Measurements from ENCODE around the gene RPS23.

RPS23 gene

DNA sequence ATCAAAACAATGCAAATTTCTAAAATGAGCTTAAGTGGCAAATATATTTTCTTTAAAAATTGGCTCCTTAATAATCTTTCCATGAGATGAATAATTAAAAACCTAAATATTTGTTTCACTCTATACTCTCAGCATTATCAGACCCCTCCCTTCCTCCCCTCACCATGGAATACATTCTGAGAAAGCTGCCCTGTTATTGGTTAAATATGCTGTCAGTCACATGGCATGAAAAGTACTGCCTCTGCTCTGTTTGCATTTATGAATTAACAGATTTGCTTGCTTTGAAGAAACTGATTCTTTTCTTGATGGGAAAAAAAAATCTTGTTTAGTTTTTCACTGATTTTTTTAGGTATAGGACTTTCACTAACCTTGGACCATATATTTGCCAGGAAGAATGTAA, 17.0 kb upstream of the RPS23 start:
- TF ChIP-seq, protein P1, sequence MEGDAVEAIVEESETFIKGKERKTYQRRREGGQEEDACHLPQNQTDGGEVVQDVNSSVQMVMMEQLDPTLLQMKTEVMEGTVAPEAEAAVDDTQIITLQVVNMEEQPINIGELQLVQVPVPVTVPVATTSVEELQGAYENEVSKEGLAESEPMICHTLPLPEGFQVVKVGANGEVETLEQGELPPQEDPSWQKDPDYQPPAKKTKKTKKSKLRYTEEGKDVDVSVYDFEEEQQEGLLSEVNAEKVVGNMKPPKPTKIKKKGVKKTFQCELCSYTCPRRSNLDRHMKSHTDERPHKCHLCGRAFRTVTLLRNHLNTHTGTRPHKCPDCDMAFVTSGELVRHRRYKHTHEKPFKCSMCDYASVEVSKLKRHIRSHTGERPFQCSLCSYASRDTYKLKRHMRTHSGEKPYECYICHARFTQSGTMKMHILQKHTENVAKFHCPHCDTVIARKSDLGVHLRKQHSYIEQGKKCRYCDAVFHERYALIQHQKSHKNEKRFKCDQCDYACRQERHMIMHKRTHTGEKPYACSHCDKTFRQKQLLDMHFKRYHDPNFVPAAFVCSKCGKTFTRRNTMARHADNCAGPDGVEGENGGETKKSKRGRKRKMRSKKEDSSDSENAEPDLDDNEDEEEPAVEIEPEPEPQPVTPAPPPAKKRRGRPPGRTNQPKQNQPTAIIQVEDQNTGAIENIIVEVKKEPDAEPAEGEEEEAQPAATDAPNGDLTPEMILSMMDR (conservative IDR thresholded peaks at IDR 0.05; ENCODE audit: control insufficient read depth, insufficient read depth, low read depth, low read length): no peak
- peak; percentile 35 for DNase-seq (ENCODE audit: low read depth)

DNA sequence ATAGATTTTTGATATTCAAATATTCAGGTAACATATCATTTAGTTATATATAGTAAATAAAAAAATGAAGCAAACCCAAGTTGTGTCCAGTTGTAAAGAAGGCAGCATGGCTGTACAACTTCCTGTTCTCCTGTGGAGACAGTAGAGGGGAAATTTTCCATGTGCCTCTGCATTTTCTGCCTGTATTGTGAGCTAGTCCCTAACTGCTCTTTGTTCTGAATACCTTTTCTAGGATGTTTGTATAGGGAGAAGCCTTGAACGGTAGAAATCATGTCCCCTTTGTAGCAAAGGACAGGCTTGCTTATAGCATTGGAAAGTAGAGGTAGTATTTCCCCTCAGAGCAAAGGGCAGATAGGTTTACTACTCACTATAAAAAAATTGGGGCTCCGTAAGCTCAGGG, 13.3 kb upstream of the RPS23 start:
- TF ChIP-seq, protein P1 (conservative IDR thresholded peaks at IDR 0.05; ENCODE audit: control insufficient read depth, insufficient read depth, low read depth, low read length): no peak
- no peak overlapping the region for H3K4me3 ChIP-seq (ENCODE audit: control insufficient read depth, low read depth, low read length)
- DNase-seq (ENCODE audit: low read depth): no peak

More for the DNA sequence above, 17.0 kb upstream of the RPS23 start:
- no peak overlapping the region for H3K4me3 ChIP-seq (ENCODE audit: control insufficient read depth, low read depth, low read length)

DNA sequence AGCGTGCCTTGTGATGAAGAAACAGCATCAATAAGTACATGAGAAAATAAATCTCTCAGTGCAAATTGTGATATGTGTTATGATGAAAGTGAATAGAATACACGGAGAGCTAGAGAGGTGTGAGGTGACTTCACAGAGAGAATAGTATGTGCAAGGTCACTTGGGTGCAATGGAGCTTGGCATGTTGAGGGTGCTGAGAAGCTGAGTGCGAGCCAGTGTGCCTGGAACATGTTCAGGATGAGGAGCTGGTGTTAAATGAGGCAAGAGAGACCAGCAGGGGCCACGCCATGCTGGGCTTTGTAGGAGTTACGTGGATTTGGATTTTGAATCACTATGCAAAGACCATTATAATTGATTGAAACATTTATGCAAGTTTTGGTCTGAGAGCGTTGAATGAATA, 12.8 kb upstream of the RPS23 start:
- no peak overlapping the region for H3K4me3 ChIP-seq (ENCODE audit: control insufficient read depth, low read depth, low read length)
- TF ChIP-seq, protein P1 (conservative IDR thresholded peaks at IDR 0.05; ENCODE audit: control insufficient read depth, insufficient read depth, low read depth, low read length): no peak
- no peak for DNase-seq (ENCODE audit: low read depth)

DNA sequence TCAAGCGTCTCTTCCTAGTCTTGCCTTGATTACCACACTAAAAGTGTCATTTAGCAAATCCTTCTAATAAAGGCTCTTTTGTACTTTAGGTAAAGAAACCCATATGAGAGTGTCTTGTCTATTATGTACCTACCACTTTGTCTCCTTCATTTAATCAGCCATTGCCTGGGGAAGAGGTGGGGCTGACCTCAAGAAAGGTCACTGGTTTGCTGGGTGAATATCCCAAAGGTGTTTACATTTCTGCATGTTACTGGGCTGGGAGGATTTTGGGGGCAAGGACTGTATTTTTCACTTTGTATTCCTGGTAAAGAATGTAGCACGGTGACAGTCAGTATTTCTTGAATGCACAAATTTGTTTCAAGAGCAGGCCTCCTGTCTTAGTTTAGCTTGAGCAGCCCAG, 11.9 kb upstream of the RPS23 start:
- DNase-seq (ENCODE audit: low read depth): no peak
- TF ChIP-seq, protein P1 (conservative IDR thresholded peaks at IDR 0.05; ENCODE audit: control insufficient read depth, insufficient read depth, low read depth, low read length): no peak
- no peak overlapping the region for H3K4me3 ChIP-seq (ENCODE audit: control insufficient read depth, low read depth, low read length)

DNA sequence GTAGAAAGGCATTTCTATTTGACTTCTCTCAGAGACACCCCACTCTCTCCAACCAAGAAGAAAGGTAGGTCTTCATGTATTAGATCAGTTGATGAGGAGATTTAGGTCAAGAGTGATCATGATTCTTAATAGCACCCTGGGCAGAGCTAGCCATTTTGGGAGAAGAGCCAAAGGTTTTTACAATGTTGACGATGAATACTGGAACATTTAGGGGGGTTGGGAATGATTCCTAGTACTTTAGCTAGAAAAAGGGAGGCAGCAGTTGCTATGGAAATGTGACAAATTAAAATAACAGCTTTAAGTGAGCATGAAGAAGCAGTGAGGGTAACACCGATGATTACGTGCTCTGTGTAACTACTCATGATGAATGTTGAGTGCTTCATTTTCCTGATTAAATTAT, 9.5 kb upstream of the RPS23 start:
- DNase-seq (ENCODE audit: low read depth): peak; percentile 25
- H3K4me3 ChIP-seq (ENCODE audit: control insufficient read depth, low read depth, low read length): no peak overlapping the region
- TF ChIP-seq, protein P1 (conservative IDR thresholded peaks at IDR 0.05; ENCODE audit: control insufficient read depth, insufficient read depth, low read depth, low read length): no peak

DNA sequence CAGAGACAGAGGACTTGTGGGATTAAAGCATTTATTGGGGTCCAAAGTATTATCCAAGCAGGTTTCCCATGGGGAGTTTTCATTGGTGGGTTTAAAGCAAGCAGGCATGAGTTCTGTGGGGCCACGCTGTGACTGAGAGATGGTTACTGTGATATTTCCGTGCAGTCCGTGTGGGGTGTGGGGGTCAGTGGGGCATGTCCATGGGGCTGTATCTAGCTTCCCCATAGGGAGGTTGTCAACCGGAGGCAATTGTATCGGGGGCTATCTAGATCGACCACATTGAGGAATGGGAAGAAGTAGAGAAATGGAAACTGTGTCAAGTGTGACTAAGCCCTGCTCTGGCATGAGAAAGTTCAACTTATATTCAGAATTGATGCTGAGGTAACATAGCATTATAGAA, 7.1 kb upstream of the RPS23 start:
- no peak overlapping the region for H3K4me3 ChIP-seq (ENCODE audit: control insufficient read depth, low read depth, low read length)
- TF ChIP-seq, protein P1 (conservative IDR thresholded peaks at IDR 0.05; ENCODE audit: control insufficient read depth, insufficient read depth, low read depth, low read length): no peak
- no peak for DNase-seq (ENCODE audit: low read depth)

GRCh38 chr5:82283893-82284292, 5.7 kb upstream of the RPS23 start:
- TF ChIP-seq, protein P1 (conservative IDR thresholded peaks at IDR 0.05; ENCODE audit: control insufficient read depth, insufficient read depth, low read depth, low read length): no peak
- no peak overlapping the region for H3K4me3 ChIP-seq (ENCODE audit: control insufficient read depth, low read depth, low read length)
- DNase-seq (ENCODE audit: low read depth): no peak
